HG03159 (cell line): ENCODE measurements around the gene LRP11.

Source experiments
- ATAC-seq: cut with Tn5 transposase; IDR thresholded peaks from one replicate; pipeline ENCODE4 v1.9.1; 2021; ENCODE audit warnings: mild to moderate bottlenecking, moderate library complexity; ENCODE audit not compliant: unreplicated experiment

The LRP11 gene

DNA sequence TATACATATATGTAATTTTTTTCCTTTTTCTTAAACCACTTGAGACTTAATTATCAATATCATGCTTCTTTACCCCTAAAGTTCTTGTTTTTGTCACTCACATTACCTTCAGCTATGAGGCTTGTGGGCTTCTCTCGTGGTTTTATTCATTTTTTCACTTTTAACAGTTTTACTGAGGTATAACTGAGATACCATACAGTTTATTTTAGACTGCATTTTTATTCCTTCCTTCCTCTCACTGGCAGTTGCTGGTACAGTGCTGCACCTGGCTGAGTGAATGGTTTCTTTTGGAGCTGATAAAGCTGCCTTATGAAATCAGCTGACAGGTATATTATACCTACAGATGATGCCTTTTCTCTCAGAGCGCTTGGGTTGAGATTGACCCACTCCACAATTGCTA, 54.4 kb downstream of the LRP11 start:
- no peak for ATAC-seq

DNA sequence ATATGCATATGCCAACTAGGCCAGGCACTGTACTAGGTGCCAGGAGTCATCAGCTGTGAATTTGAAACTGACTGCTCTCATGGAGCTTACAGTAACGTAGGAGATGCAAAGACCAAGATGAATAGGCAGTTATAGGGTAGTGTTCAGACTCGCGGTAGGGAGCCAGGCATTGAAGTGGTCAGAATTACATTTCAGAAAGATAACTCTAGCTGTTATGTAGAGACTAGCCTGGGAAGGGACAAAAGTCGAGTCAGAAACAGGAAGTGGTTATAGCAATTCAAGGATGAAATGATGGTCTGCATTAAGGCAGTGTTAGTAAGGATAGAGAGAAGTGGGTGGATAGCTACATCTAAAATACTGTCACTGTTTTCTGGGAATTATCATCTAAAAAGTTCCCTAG, 58.0 kb downstream of the LRP11 start:
- ATAC-seq, result no peak

DNA sequence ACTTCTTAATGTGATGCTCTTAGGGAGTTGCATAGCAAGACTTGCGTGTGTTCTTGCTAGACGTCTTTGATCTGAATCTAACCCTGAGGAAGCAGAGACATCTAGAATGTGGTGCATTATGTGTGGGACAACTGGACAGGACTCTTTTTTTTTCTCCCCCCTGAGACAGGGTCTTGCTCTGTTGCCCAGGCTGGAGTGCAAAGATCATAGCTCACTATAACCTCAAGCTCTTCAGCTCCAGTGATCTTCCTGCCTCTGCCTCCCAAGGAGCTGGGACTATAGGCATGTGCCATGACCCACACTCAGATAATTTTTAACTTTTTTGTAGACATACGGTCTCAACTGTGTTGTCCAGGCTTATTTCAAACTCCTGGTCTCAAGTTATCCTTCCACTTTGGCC, 80.6 kb downstream of the LRP11 start:
- no peak for ATAC-seq

DNA sequence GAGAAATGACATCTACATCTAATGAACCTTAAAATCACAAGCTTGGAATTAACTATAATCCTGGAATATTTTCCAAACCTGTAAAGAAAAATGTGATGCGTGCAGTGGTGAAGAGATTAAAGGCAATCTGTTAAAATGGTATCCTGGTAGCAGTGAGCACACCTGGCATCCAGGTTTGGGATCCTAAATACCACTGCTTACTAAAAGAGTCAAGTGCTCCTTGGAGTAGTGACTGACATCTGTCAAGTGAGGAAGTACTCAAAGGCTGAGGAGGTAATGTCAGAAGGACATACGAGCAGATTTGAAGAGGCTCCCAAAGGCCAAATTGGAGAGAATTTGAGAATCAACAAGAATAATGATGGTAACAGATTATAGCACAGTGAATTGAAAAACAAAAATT, 81.8 kb downstream of the LRP11 start:
- no peak for ATAC-seq

DNA sequence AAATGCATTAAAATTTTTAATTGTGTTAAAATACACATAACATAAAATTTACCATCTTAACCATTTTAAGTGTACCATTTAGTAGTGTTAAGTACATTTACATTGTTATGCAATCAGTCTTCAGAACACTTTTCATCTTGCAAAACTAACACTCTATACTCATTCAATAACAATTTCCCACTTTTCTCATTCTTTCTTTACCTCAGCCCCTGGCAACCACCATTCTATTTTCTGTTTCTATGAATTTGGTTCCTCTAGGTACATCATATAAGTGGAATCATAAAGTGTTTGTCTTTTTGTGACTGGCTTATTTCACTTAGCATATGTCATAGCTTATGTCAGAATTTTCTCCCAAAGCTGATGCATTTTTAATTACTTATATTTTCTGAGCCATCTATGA, 82.4 kb downstream of the LRP11 start:
- ATAC-seq, result no peak

DNA sequence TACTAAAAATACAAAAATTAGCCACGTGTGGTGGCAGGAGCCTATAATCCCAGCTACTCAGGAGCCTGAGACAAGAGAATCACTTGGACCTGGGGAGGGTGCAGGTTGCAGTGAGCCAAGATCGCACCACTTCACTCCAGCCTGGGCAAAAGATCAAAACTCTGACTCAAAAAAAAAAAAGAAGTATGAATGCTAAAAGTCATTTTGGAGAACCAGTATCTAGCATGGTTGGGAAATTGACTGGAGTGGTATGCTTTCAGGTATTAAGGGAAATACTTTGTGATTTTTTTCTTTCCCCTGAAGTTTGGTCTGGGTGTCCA, 84.6 kb downstream of the LRP11 start:
- no peak for ATAC-seq

DNA sequence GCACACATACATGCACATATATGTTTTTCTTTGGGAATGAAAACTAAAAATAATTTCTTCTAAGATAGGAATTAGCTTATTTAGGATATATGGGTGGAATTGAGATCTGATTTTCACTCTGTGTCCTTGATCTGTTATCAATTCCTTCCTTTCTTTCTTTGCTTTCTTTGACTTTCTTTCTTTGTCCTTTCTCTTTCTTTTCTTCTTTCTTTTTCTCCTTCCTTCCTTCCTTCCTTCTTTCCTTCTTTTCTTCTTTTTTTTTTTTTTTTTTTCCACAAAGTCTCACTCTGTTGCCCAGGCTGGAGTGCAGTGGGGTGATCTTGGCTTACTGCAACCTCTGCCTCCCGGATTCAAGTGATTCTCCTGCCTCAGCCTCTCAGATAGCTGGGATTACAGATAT, 86.5 kb downstream of the LRP11 start:
- no peak for ATAC-seq

DNA sequence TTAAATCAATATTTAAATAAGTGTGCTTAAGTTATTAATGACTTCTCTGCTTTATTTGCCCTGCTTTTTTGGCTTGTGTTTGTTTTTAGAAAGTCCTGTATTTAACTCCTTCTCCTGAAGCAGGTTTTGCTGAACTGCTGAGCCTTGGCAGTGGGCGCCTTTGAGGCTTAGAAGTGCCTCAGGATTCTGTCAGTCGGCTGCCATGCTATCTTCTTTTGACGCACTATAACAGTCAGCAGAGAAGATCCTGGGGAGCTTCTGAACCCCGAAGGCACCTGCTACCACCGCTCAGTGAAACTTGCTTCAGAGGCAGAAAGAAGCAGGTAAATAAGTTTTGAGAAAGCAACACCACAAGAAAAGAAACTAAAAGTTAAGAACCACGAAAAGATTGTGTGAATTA, 92.2 kb downstream of the LRP11 start:
- no peak for ATAC-seq

DNA sequence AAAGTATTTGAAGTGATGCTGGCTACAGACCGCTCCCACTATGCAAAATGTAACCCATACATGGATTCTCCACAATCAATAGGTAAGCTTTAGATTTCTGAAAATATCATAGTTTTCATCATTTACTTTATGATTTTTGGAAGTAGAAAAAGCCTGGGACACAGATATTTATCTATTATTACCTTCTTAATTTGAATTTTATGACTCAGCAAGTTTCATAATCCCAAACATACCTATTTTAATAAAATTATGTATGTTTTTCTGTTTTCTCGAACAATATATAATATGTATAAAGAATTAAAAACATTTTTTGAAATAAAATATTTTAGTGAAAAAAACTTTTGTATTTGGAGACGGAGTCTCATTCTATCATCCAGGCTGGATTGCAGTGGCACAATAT, 93.0 kb downstream of the LRP11 start:
- no peak for ATAC-seq

DNA sequence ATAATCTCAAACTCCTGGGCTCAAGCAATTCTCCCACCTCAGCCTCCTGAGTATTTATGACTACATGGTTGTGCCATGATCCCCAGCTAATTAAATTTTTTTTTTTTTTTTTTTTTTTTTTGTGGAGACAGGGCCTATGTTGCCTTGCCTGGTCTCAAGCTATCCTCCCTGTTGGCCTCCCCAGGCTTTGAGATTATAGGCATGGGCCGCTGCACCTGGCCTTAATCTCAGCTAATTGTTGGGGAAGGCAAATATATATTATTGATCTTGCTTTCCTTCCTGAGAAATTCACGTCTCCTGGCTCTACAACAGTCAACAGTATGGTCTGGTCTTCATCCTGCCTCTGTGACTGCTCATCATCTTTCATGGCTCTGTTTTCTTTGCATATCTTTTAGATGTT, 94.5 kb downstream of the LRP11 start:
- ATAC-seq, result no peak
